HepG2 (cell line): ENCODE results near the gene WFDC12. TPM values are rescaled to one million over a fixed set of nuclear protein-coding genes. Genes with fewer than 3 reads are reported as not detected.

Source experiments
- ASH2L ChIP-seq: fragments of 300-600, 200-600 bp; sonication (generic); IDR thresholded peaks from 2 replicates; pipeline ENCODE4 v1.7.0; 2017; ENCODE audit warnings: low read depth, mild to moderate bottlenecking, moderate library complexity, mixed read lengths, low read length; ENCODE audit not compliant: insufficient read length
- ATF3 ChIP-seq: sonication (generic); formaldehyde crosslinking; IDR thresholded peaks from 2 replicates; pipeline ENCODE4 v1.4.0; 2020; ENCODE audit warnings: missing genetic modification reagents
- FOSL2 ChIP-seq: sonication (generic); formaldehyde crosslinking; IDR thresholded peaks from 2 replicates; pipeline ENCODE4 v1.4.0; 2020; ENCODE audit warnings: missing genetic modification reagents
- GATAD2A ChIP-seq: IDR thresholded peaks from 2 replicates; pipeline ENCODE4 v1.6.1; 2016
- MAF1 ChIP-seq: sonication (generic); formaldehyde crosslinking; IDR thresholded peaks from 2 replicates; pipeline ENCODE4 v1.5.0; 2020; ENCODE audit warnings: missing genetic modification reagents, borderline replicate concordance
- MED1 ChIP-seq: sonication (generic); formaldehyde crosslinking; IDR thresholded peaks from 2 replicates; pipeline ENCODE4 v1.4.0; 2020; ENCODE audit warnings: missing genetic modification reagents
- MIER2 ChIP-seq: IDR thresholded peaks from 2 replicates; pipeline ENCODE4 v1.6.1; 2016; ENCODE audit warnings: missing biosample characterization, missing genetic modification reagents
- NFKBIZ ChIP-seq: IDR thresholded peaks from 2 replicates; pipeline ENCODE4 v1.6.1; 2018; ENCODE audit warnings: missing genetic modification reagents, missing compliant biosample characterization
- NRL ChIP-seq: sonication (generic); formaldehyde crosslinking; IDR thresholded peaks from 2 replicates; pipeline ENCODE4 v1.5.0; 2020; ENCODE audit warnings: missing genetic modification reagents, mild to moderate bottlenecking, moderate library complexity, borderline replicate concordance
- SOX13 ChIP-seq, 3 experiments: fragments of 450-650 bp in 1 of 3; sonication (generic) in 1 of 3; formaldehyde crosslinking in 1 of 3; IDR thresholded peaks in 2 of 3; conservative IDR thresholded peaks in 1 of 3; 2 replicates each; pipeline versions ENCODE4 v1.5.0 to v1.6.1; 2016 to 2020; ENCODE audit warnings: antibody characterized with exemption in 1 of 3, mild to moderate bottlenecking in 1 of 3, missing compliant biosample characterization in 1 of 3, missing genetic modification reagents in 1 of 3, moderate library complexity in 1 of 3
- TFDP2 ChIP-seq: sonication (generic); formaldehyde crosslinking; IDR thresholded peaks from 2 replicates; pipeline ENCODE4 v1.4.0; 2020; ENCODE audit warnings: missing genetic modification reagents
- XRCC5 ChIP-seq: fragments of 200-400 bp; formaldehyde crosslinking; optimal IDR thresholded peaks from 2 replicates; pipeline ENCODE3; 2017; ENCODE audit warnings: mild to moderate bottlenecking, low read length
- ZBED4 ChIP-seq: sonication (generic); formaldehyde crosslinking; IDR thresholded peaks from 2 replicates; pipeline ENCODE4 v1.4.0; 2020; ENCODE audit warnings: missing genetic modification reagents, borderline replicate concordance
- ZC3H13 ChIP-seq: sonication (generic); formaldehyde crosslinking; IDR thresholded peaks from 2 replicates; pipeline ENCODE4 v1.8.1; 2023; ENCODE audit warnings: mild to moderate bottlenecking, missing genetic modification reagents, moderate library complexity
- ZNF446 ChIP-seq: sonication (generic); formaldehyde crosslinking; IDR thresholded peaks from 2 replicates; pipeline ENCODE4 v1.5.0; 2020; ENCODE audit warnings: mild to moderate bottlenecking, missing genetic modification reagents
- ZNF564 ChIP-seq: sonication (generic); formaldehyde crosslinking; IDR thresholded peaks from 2 replicates; pipeline ENCODE4 v1.8.1; 2023; ENCODE audit warnings: mild to moderate bottlenecking, missing genetic modification reagents
- ZNF616 ChIP-seq: sonication (generic); formaldehyde crosslinking; IDR thresholded peaks from 2 replicates; pipeline ENCODE4 v1.5.0; 2020; ENCODE audit warnings: low read depth, mild to moderate bottlenecking, missing genetic modification reagents
- ZNF629 ChIP-seq: sonication (generic); formaldehyde crosslinking; conservative IDR thresholded peaks from 2 replicates; pipeline ENCODE4 v1.5.0; 2020; ENCODE audit warnings: missing genetic modification reagents
- ZNF761 ChIP-seq: sonication (generic); formaldehyde crosslinking; conservative IDR thresholded peaks from 2 replicates; pipeline ENCODE4 v1.4.0; 2020; ENCODE audit warnings: mild to moderate bottlenecking, missing genetic modification reagents
- polyA plus RNA-seq, 8 experiments: library from polyadenylated mRNA; depleted of rRNA in 3 of 8; stranded (reverse) in 7 of 8; unstranded in 1 of 8; fragments of >200 nt; fragmentation: Illumina TruSeq in 4 of 8; extraction: Trizol in 4 of 8; gene quantifications; 2 replicates each; pipeline versions ENCODE4 v1.2.1 to v1.2.3, GENCODE V29; 2011 to 2016; ENCODE audit warnings: low read depth in 4 of 8, missing spikeins in 1 of 8, mixed read lengths in 1 of 8; ENCODE audit not compliant: insufficient read depth in 1 of 8
- total RNA-seq, 5 experiments: library from RNA; depleted of rRNA; stranded (reverse); fragments of >200 nt; fragmentation: Illumina TruSeq; extraction: Trizol; gene quantifications; 2 replicates each; pipeline ENCODE4 v1.2.3, GENCODE V29; 2016; ENCODE audit warnings: low read depth in 1 of 5
- TF ChIP-seq, protein P1 (sequence below): sonication (generic); formaldehyde crosslinking; conservative IDR thresholded peaks from 2 replicates; pipeline ENCODE4 v1.4.0; 2020; ENCODE audit warnings: missing genetic modification reagents
- TF ChIP-seq, protein P2 (sequence below): IDR thresholded peaks from 2 replicates; pipeline ENCODE4 v1.6.1; 2018; ENCODE audit warnings: missing genetic modification reagents, mild to moderate bottlenecking, missing compliant biosample characterization

Gene WFDC12
- total and polyA plus RNA-seq, 2 of the 13 experiments (the other 11 are each of a cell fraction or from before 2014, with no cell fraction given), result not detected

- TF ChIP-seq ZBED4 (CRISPR knock-in tag) (peak; percentile 31; the same call in 1 of the 2 replicates), MAF1 (CRISPR knock-in tag) (no peak), ZNF761 (CRISPR knock-in tag) (no peak), NRL (CRISPR knock-in tag) (no peak), ZNF629 (CRISPR knock-in tag) (peak; percentile 87), ASH2L (peak; percentile 50), ZC3H13 (CRISPR knock-in tag) (no peak), XRCC5 (no peak), SOX13 (IDR thresholded peaks at IDR 0.05) (peak; percentile 67; the same call in 1 of the 2 replicates), SOX13 (CRISPR knock-in tag; conservative IDR thresholded peaks at IDR 0.05 in 1 of 2, IDR thresholded peaks at IDR 0.05 in 1 of 2) (peak in 1 of 2 experiments; percentile 96; a peak in 2 of 4 replicates), TFDP2 (CRISPR knock-in tag) (peak; percentile 17; the same call in 1 of the 2 replicates), ZNF564 (CRISPR knock-in tag) (0 out of 2 replicates have a peak, but pooled peaks have one; percentile 48), ZNF616 (no peak), FOSL2 (peak; percentile 58), NFKBIZ (no peak), ATF3 (CRISPR knock-in tag) (no peak), ZNF446 (CRISPR knock-in tag) (0 out of 2 replicates have a peak, but pooled peaks have one; percentile 44), MIER2 (no peak), GATAD2A (CRISPR knock-in tag) (peak; percentile 86), MED1 (CRISPR knock-in tag) (peak; percentile 32)
- TF ChIP-seq, protein P1, sequence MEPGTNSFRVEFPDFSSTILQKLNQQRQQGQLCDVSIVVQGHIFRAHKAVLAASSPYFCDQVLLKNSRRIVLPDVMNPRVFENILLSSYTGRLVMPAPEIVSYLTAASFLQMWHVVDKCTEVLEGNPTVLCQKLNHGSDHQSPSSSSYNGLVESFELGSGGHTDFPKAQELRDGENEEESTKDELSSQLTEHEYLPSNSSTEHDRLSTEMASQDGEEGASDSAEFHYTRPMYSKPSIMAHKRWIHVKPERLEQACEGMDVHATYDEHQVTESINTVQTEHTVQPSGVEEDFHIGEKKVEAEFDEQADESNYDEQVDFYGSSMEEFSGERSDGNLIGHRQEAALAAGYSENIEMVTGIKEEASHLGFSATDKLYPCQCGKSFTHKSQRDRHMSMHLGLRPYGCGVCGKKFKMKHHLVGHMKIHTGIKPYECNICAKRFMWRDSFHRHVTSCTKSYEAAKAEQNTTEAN, result no peak
- TF ChIP-seq, protein P2, sequence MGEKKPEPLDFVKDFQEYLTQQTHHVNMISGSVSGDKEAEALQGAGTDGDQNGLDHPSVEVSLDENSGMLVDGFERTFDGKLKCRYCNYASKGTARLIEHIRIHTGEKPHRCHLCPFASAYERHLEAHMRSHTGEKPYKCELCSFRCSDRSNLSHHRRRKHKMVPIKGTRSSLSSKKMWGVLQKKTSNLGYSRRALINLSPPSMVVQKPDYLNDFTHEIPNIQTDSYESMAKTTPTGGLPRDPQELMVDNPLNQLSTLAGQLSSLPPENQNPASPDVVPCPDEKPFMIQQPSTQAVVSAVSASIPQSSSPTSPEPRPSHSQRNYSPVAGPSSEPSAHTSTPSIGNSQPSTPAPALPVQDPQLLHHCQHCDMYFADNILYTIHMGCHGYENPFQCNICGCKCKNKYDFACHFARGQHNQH, result no peak; the same call in 1 of the 2 replicates
Measured at GRCh38 chr20:45077559-45077958, 46.7 kb downstream of the WFDC12 start (continued).
